ENCODE data around the gene RARRES2.

The RARRES2 gene

GRCh38 chr7:150334108-150334507 lies 7.3 kb downstream of the RARRES2 start:
- peak overlapping the region; percentile 22; the same call in 1 of the 2 replicates for H3K27ac ChIP-seq (ENCODE audit: low read length)
- no peak for DNase-seq

DNA sequence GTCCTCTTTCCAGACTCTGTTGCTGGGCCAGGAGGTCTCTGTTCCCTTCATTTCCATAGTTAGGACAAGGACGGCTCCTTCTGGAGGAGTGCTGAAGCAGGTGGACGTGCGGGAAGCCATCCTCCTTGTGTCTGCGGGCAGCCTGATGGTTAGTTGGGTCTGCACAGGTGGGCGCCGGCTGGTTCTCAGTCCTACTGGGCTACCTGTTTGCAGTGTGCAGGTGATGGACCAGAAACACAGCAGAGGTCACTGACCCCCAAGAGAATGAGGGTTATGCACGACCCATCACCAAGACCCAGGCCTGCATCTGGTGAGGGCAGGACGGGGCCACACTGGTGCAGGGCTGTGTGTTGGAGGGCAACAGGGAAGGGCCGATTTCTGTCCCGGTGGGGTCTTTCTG lies 7.8 kb downstream of the RARRES2 start:
- H3K27me3 ChIP-seq (ENCODE audit: insufficient read depth, low read length, poor library complexity), result no peaks in the 10 kb centered on the region
- no peak overlapping the region for H3K4me2 ChIP-seq (ENCODE audit: insufficient read depth, low read length)
- H3K27ac ChIP-seq (ENCODE audit: low read length), result peak overlapping the region; percentile 22; the same call in 1 of the 2 replicates
- H3K4me3 ChIP-seq (ENCODE audit: low read depth in 1 of 2, low read length in 2 of 2), result no peak overlapping the region
- no peak for TF ChIP-seq EZH2 (IDR thresholded peaks at IDR 0.05; ENCODE audit: borderline replicate concordance, low read depth, low read length, severe bottlenecking)
- TF ChIP-seq CTCF (IDR thresholded peaks at IDR 0.05; ENCODE audit: borderline replicate concordance, extremely low read depth, low read length, poor library complexity, severe bottlenecking), result no peak
- no peak for ATAC-seq (ENCODE audit: insufficient read depth, low read depth)
- no peaks in the 10 kb centered on the region for H3K4me1 ChIP-seq (ENCODE audit: insufficient read depth, low read length)
- H3K36me3 ChIP-seq (ENCODE audit: insufficient read depth, low read length), result peaks cover 93% of the 10 kb centered on the region
- peaks cover 56% of the 10 kb centered on the region for H3K79me2 ChIP-seq (ENCODE audit: insufficient read depth, low read length)
- H3K9ac ChIP-seq (ENCODE audit: low read depth, low read length), result no peak overlapping the region
- H2AFZ ChIP-seq (ENCODE audit: low read depth, low read length), result no peak overlapping the region
- no peak for DNase-seq
- no peaks in the 10 kb centered on the region for H3K9me3 ChIP-seq (ENCODE audit: insufficient read depth, low read length, severe bottlenecking)
- H4K20me1 ChIP-seq (ENCODE audit: insufficient read depth, low read length), result peaks cover 66% of the 10 kb centered on the region

More at GRCh38 chr7:150334108-150334507, 7.3 kb downstream of the RARRES2 start:
- no peaks in the 10 kb centered on the region for H3K9me3 ChIP-seq (ENCODE audit: insufficient read depth, low read length, severe bottlenecking)
- H3K27me3 ChIP-seq (ENCODE audit: insufficient read depth, low read length, poor library complexity), result no peaks in the 10 kb centered on the region
- H2AFZ ChIP-seq (ENCODE audit: low read depth, low read length), result no peak overlapping the region
- H3K4me1 ChIP-seq (ENCODE audit: insufficient read depth, low read length), result no peaks in the 10 kb centered on the region
- no peak overlapping the region for H3K9ac ChIP-seq (ENCODE audit: low read depth, low read length)
- no peak overlapping the region for H3K4me3 ChIP-seq (ENCODE audit: low read depth in 1 of 2, low read length in 2 of 2)
- peaks cover 51% of the 10 kb centered on the region for H3K79me2 ChIP-seq (ENCODE audit: insufficient read depth, low read length)
- ATAC-seq (ENCODE audit: insufficient read depth, low read depth), result no peak
- H3K36me3 ChIP-seq (ENCODE audit: insufficient read depth, low read length), result peaks cover 93% of the 10 kb centered on the region
- H4K20me1 ChIP-seq (ENCODE audit: insufficient read depth, low read length), result peaks cover 66% of the 10 kb centered on the region
- TF ChIP-seq CTCF (IDR thresholded peaks at IDR 0.05; ENCODE audit: borderline replicate concordance, extremely low read depth, low read length, poor library complexity, severe bottlenecking) (no peak), EZH2 (IDR thresholded peaks at IDR 0.05; ENCODE audit: borderline replicate concordance, low read depth, low read length, severe bottlenecking) (no peak)
- H3K4me2 ChIP-seq (ENCODE audit: insufficient read depth, low read length), result no peak overlapping the region

DNA sequence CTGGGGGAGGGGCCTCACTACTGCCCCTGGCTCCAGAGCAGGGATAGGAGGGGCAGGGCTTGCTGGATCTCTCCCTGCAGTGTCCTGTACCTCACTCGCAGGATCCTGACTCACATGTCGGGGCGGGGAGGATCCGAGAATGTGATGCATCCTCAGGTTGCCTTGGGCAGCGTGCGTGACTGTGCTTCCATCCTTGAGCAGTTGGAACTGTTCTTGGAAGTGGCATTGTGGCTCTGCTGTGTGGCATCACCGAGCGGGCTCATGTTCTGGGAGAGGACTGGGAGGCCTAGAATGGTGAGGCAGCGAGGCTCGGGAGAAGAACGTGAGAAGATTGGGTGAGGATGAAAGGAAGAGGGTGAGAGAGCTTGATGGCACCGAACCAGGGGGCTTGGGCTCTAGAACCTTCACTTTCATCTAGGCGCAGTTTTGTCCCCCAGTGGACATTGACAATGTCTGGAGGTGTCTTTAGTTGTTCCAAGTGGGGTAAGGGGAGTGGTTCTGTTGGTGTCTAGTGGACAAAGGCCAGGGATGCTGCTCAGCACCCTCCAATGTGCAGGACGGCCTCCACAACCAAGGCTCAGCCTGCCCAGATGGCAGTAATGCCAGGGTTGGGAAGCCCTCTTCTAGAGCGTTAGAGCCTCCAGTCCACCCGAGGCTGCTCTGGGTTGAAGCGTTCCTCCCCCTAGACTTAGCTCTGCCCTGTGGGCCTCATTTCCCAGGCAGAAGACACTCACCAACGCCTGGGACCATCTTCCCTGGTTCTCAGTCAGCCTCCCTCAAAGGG lies 8.4 kb downstream of the RARRES2 start:
- H3K9ac ChIP-seq (ENCODE audit: low read depth, low read length), result no peak overlapping the region
- peaks cover 93% of the 10 kb centered on the region for H3K36me3 ChIP-seq (ENCODE audit: insufficient read depth, low read length)
- no peak overlapping the region for H3K4me3 ChIP-seq (ENCODE audit: low read depth in 1 of 2, low read length in 2 of 2)
- ATAC-seq (ENCODE audit: insufficient read depth, low read depth) (no peak), DNase-seq (no peak)
- H4K20me1 ChIP-seq (ENCODE audit: insufficient read depth, low read length), result peaks cover 67% of the 10 kb centered on the region
- no peaks in the 10 kb centered on the region for H3K27me3 ChIP-seq (ENCODE audit: insufficient read depth, low read length, poor library complexity)
- H3K79me2 ChIP-seq (ENCODE audit: insufficient read depth, low read length), result peaks cover 62% of the 10 kb centered on the region
- TF ChIP-seq CTCF (IDR thresholded peaks at IDR 0.05; ENCODE audit: borderline replicate concordance, extremely low read depth, low read length, poor library complexity, severe bottlenecking) (no peak), EZH2 (IDR thresholded peaks at IDR 0.05; ENCODE audit: borderline replicate concordance, low read depth, low read length, severe bottlenecking) (no peak)
- no peaks in the 10 kb centered on the region for H3K4me1 ChIP-seq (ENCODE audit: insufficient read depth, low read length)
- no peak overlapping the region for H3K4me2 ChIP-seq (ENCODE audit: insufficient read depth, low read length)
- no peak overlapping the region for H2AFZ ChIP-seq (ENCODE audit: low read depth, low read length)
- H3K9me3 ChIP-seq (ENCODE audit: insufficient read depth, low read length, severe bottlenecking), result no peaks in the 10 kb centered on the region
- no peak overlapping the region for H3K27ac ChIP-seq (ENCODE audit: low read length)

All from DND-41 (cell line).